Lower leg skin (tissue), 4 donors: ENCODE results near the gene ARNT2. TPM values are rescaled to one million over a fixed set of nuclear protein-coding genes. Genes with fewer than 3 reads are reported as not detected.

ENCODE experiments used
- DNase-seq, 2 donors: peaks; one replicate each; pipeline ENCODE4 v3.0.0-alpha.2; 2019; ENCODE audit warnings: low spot score in 2 of 2
- H3K4me3 ChIP-seq: fragments of 200-600 bp; sonication (generic); 2 replicates; pipeline ENCODE4 v1.5.1; 2017; ENCODE audit warnings: mild to moderate bottlenecking, low read depth; ENCODE audit not compliant: poor library complexity, severe bottlenecking
- POLR2A ChIP-seq, 2 donors: fragments of 450-650 bp; IDR thresholded peaks; one replicate each; pipeline ENCODE4 v1.6.1; 2016 to 2017; ENCODE audit warnings: antibody characterized with exemption in 2 of 2, mild to moderate bottlenecking in 1 of 2, moderate library complexity in 1 of 2
- WGBS, 2 donors: methylation state at CpG; one replicate each; pipeline ENCODE4 v1.1.5; 2018; 5-methylcytosine and 5-hydroxymethylcytosine counted together
- intact Hi-C: fragments of 100-400 bp; cut with DNase I; formaldehyde crosslinking; loops from one replicate; pipeline ENCODE4 v1.15.0; 2023; ENCODE audit warnings: low total_unique reads
- total RNA-seq, 4 donors: library from RNA; depleted of rRNA; stranded (reverse); fragments of >200 nt; gene quantifications; one replicate each; pipeline ENCODE4 v1.1.0, GENCODE V29; 2016
- TF ChIP-seq, protein P1 (sequence below), 3 donors: fragments of 450-650 bp; IDR thresholded peaks; one replicate each; pipeline ENCODE4 v1.5.1; 2016; ENCODE audit warnings: antibody characterized with exemption in 3 of 3, mild to moderate bottlenecking in 3 of 3, moderate library complexity in 2 of 3

The ARNT2 gene
- total RNA-seq, 4 donors from 2014 or later = 1.7 to 8.7 (median 3.0) TPM

DNA sequence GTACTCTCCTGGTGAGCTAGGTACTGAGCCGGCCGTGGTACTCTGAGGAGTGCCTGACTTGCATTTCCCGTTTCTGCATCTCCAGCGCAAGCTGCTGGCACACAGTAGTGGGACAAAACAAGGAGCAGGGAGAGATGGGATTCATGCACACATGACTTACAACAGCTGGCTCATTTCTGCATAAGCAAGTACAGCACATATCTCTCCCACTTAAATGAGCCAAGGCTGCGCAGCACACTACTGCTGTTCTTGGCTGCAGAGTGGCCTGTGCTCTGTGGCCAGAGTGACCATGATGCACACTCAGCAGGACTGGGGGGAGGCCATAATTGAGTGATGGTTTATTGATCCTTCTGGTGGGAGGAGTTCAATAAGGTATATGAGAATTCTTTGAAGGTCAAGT, 231.8 kb downstream of the ARNT2 start:
- intact Hi-C loops = no loop called here
- H3K4me3 ChIP-seq = no peak overlapping the region
- 94 to 95% methylated on average over 5 of the region's 5 CpGs for WGBS, 2 donors
- no peak for DNase-seq
- TF ChIP-seq POLR2A (IDR thresholded peaks at IDR 0.05) = no peak
- TF ChIP-seq, protein P1, sequence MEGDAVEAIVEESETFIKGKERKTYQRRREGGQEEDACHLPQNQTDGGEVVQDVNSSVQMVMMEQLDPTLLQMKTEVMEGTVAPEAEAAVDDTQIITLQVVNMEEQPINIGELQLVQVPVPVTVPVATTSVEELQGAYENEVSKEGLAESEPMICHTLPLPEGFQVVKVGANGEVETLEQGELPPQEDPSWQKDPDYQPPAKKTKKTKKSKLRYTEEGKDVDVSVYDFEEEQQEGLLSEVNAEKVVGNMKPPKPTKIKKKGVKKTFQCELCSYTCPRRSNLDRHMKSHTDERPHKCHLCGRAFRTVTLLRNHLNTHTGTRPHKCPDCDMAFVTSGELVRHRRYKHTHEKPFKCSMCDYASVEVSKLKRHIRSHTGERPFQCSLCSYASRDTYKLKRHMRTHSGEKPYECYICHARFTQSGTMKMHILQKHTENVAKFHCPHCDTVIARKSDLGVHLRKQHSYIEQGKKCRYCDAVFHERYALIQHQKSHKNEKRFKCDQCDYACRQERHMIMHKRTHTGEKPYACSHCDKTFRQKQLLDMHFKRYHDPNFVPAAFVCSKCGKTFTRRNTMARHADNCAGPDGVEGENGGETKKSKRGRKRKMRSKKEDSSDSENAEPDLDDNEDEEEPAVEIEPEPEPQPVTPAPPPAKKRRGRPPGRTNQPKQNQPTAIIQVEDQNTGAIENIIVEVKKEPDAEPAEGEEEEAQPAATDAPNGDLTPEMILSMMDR (IDR thresholded peaks at IDR 0.05) = no peak

DNA sequence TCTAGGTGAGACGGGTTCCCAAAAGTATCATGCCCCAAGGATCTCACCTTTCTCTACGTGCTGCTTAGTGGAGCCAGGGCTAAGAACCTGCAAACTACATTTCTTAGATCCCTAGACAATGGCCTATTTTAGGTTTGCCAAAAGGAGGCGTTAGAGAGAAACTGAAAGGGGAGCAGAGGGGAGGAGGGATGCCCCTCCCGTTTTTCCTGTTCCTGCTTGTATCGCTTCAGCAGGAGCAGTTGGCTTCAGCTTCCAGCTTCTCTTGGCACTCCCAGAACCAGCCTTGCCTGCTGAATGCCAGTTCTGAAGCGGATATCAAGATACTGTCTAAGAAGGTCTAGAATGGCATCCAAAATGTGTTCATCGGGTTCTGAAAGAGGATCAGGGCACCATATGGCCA, 232.5 kb downstream of the ARNT2 start:
- 33 to 37% methylated on average over 7 of the region's 7 CpGs for WGBS, 2 donors
- H3K4me3 ChIP-seq = no peak overlapping the region
- TF ChIP-seq, protein P1 (IDR thresholded peaks at IDR 0.05) = no peak
- TF ChIP-seq POLR2A (IDR thresholded peaks at IDR 0.05) = no peak
- intact Hi-C loops = no loop called here
- DNase-seq = no peak

DNA sequence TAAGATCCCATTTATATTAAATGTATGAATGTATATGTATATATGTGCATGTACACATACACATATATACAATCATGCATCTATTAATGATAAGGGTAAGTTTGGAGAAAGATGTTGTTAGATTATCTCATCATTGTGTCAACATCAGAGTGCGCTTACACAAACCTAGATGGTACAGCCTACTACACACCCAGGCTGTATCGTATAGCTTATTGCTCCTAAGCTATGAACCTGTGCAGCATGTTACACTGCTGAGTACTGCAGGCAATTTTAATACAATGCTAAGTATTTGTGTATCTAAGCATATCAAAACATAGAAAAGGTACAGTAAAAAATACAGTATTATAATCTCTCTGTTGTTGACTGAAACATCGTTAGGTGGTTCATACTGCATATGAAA, 233.6 kb downstream of the ARNT2 start:
- DNase-seq = no peak
- no peak for TF ChIP-seq POLR2A (IDR thresholded peaks at IDR 0.05)
- TF ChIP-seq, protein P1 (IDR thresholded peaks at IDR 0.05) = no peak

GRCh38 chr15:80638553-80639167, 234.5 kb downstream of the ARNT2 start:
- DNase-seq = no peak
- H3K4me3 ChIP-seq = no peak overlapping the region
- 46 to 79% methylated on average over 3 of the region's 3 CpGs for WGBS, 2 donors
- intact Hi-C loops = no loop called here
- TF ChIP-seq POLR2A (IDR thresholded peaks at IDR 0.05) = no peak
- TF ChIP-seq, protein P1 (IDR thresholded peaks at IDR 0.05) = no peak

More for the DNA sequence above, 233.6 kb downstream of the ARNT2 start:
- 60 to 75% methylated on average over 3 of the region's 3 CpGs for WGBS, 2 donors
- H3K4me3 ChIP-seq = no peak overlapping the region
- intact Hi-C loops = no loop called here

DNA sequence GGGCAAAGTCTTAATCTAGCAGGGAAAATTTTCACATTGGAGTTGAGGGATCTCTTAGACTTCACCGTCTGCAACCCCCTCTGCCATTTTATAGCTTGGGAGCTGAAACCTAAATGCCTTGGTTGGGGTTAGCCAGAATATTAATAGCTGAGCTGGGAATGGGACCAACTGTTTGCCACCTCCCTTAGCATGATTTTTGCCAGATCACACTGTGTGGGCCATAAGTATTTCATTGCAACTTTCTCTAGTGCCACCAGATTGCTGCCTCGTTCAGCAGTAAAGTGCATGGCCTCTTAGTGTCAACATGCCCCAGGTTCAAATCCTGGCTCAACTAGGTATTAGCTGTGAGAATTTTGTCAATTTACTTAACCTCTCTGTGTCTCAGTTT, 235.0 kb downstream of the ARNT2 start:
- TF ChIP-seq, protein P1 (IDR thresholded peaks at IDR 0.05) = no peak
- no peak for TF ChIP-seq POLR2A (IDR thresholded peaks at IDR 0.05)
- DNase-seq = no peak
- intact Hi-C loops = no loop called here
- H3K4me3 ChIP-seq = no peak overlapping the region
- WGBS, 2 donors = 37 to 48% methylated on average over 2 of the region's 2 CpGs
